ENCODE measurements around the gene IL7R. TPM values are rescaled to one million over a fixed set of nuclear protein-coding genes. Genes with fewer than 3 reads are reported as not detected.

IL7R gene
- total RNA-seq, 1 experiment from 2014 or later, result not detected

DNA sequence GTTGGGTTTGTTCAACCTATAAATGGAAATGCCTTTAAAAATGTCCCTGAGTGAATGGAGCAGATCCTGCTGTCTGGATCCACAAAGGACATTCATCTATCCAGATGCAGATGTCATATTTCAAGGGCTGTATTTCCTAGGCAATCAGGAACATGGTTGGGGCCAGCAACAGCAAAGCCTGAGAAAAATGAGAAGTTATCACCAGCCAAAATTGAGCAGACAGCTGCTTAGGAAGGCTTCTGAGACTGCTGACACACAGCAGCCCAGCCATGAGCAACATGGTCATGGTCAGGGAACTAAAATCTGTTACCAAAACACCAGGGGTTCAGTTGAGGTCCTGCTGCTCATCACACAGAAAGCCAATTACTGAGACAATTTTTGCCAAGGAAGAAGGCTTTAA, 9.2 kb upstream of the IL7R start:
- peaks cover 23% of the 10 kb centered on the region for H3K9me3 ChIP-seq
- TF ChIP-seq, protein P1, sequence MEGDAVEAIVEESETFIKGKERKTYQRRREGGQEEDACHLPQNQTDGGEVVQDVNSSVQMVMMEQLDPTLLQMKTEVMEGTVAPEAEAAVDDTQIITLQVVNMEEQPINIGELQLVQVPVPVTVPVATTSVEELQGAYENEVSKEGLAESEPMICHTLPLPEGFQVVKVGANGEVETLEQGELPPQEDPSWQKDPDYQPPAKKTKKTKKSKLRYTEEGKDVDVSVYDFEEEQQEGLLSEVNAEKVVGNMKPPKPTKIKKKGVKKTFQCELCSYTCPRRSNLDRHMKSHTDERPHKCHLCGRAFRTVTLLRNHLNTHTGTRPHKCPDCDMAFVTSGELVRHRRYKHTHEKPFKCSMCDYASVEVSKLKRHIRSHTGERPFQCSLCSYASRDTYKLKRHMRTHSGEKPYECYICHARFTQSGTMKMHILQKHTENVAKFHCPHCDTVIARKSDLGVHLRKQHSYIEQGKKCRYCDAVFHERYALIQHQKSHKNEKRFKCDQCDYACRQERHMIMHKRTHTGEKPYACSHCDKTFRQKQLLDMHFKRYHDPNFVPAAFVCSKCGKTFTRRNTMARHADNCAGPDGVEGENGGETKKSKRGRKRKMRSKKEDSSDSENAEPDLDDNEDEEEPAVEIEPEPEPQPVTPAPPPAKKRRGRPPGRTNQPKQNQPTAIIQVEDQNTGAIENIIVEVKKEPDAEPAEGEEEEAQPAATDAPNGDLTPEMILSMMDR (IDR thresholded peaks at IDR 0.05; ENCODE audit: insufficient read depth in 1 of 2, low read depth in 1 of 2, low read length in 1 of 2, severe bottlenecking in 1 of 2, unreplicated experiment in 1 of 2), result no peak
- no peaks in the 10 kb centered on the region for H3K27me3 ChIP-seq (replicated peaks; ENCODE audit: control insufficient read depth, insufficient read depth, low read length)
- intact Hi-C loops (cut with micrococcal nuclease; ENCODE audit: unreplicated experiment), result no loop called here
- ChIA-PET CTCF (no interaction called here), POLR2A (no interaction called here)
- DNase-seq, result no peak
- BruUV-seq (replicated peaks), result no TSS peak
- H3K4me1 Mint-ChIP-seq (ENCODE audit: low read depth, unreplicated experiment), result no peaks in the 10 kb centered on the region
- no peaks in the 10 kb centered on the region for H3K4me1 ChIP-seq
- H3K36me3 ChIP-seq (ENCODE audit: control insufficient read depth, insufficient read depth, low read length), result no peaks in the 10 kb centered on the region
- H3K36me3 Mint-ChIP-seq (ENCODE audit: insufficient read depth, unreplicated experiment), result no peaks in the 10 kb centered on the region
- H3K4me3 Mint-ChIP-seq (ENCODE audit: unreplicated experiment), result no peak overlapping the region
- peaks cover 19% of the 10 kb centered on the region for H3K9me3 Mint-ChIP-seq (ENCODE audit: unreplicated experiment)
- no peak overlapping the region for H3K27ac Mint-ChIP-seq (ENCODE audit: unreplicated experiment)
- H3K27me3 Mint-ChIP-seq (ENCODE audit: insufficient read depth, unreplicated experiment), result peaks cover 2% of the 10 kb centered on the region
- H3K4me3 ChIP-seq (ENCODE audit: low read depth, low read length), result no peak overlapping the region

DNA sequence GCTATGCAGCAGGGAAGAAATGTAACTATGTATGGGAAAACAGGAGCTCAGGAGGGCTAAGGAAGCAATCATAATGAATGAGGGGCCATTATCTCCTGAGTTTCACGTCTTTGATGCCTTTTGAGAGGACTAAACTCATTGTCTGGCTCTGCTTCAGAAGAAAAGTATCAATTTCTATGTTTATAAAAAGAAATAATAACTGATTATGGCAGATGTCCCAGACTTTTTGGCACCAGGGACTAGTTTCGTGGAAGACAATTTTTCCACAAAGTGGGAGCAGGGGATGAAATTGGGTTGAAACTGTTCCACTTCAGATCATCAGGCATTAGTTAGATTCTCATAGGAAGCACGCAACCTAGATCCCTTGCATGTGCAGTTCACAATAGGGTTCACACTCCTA, 8.7 kb upstream of the IL7R start:
- TF ChIP-seq, protein P1 (IDR thresholded peaks at IDR 0.05; ENCODE audit: insufficient read depth in 1 of 2, low read depth in 1 of 2, low read length in 1 of 2, severe bottlenecking in 1 of 2, unreplicated experiment in 1 of 2), result no peak
- Histone ChIP-seq H3K36me3 (ENCODE audit: control insufficient read depth, insufficient read depth, low read length) (no peaks in the 10 kb centered on the region), H3K27me3 (replicated peaks; ENCODE audit: control insufficient read depth, insufficient read depth, low read length) (no peaks in the 10 kb centered on the region), H3K4me1 (no peaks in the 10 kb centered on the region), H3K9me3 (peaks cover 20% of the 10 kb centered on the region), H3K4me3 (ENCODE audit: low read depth, low read length) (no peak overlapping the region)
- H3K27me3 Mint-ChIP-seq (ENCODE audit: insufficient read depth, unreplicated experiment), result peaks cover 2% of the 10 kb centered on the region
- H3K36me3 Mint-ChIP-seq (ENCODE audit: insufficient read depth, unreplicated experiment), result no peaks in the 10 kb centered on the region
- intact Hi-C loops (cut with micrococcal nuclease; ENCODE audit: unreplicated experiment), result no loop called here
- no peaks in the 10 kb centered on the region for H3K4me1 Mint-ChIP-seq (ENCODE audit: low read depth, unreplicated experiment)
- H3K4me3 Mint-ChIP-seq (ENCODE audit: unreplicated experiment), result no peak overlapping the region
- ChIA-PET CTCF (no interaction called here), POLR2A (no interaction called here)
- no TSS peak for BruUV-seq (replicated peaks)
- no peak for DNase-seq
- H3K27ac Mint-ChIP-seq (ENCODE audit: unreplicated experiment), result no peak overlapping the region
- peaks cover 16% of the 10 kb centered on the region for H3K9me3 Mint-ChIP-seq (ENCODE audit: unreplicated experiment)

DNA sequence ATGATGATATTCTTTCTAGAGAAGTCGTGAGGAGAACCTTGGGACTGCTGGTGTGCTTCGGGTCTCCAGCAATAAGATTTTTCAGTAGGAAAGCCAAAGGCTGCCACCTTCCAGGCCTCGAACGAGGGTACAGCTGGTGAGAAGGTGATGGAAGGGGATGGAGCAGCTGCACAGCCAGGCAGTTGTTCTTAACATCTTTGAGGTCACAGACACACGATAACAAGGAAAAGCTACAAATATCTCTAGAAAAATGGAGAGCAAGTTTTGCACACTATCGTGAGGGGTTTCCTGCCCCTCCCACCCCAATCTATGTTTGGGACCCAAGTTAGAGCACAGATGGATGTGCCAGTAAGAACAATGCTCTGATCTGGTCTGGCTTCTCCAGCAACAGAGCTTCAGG, 6.8 kb upstream of the IL7R start:
- ChIA-PET CTCF (no interaction called here), POLR2A (no interaction called here)
- H3K27ac Mint-ChIP-seq (ENCODE audit: unreplicated experiment), result no peak overlapping the region
- H3K4me3 Mint-ChIP-seq (ENCODE audit: unreplicated experiment), result no peak overlapping the region
- peaks cover 2% of the 10 kb centered on the region for H3K27me3 Mint-ChIP-seq (ENCODE audit: insufficient read depth, unreplicated experiment)
- no peaks in the 10 kb centered on the region for H3K36me3 ChIP-seq (ENCODE audit: control insufficient read depth, insufficient read depth, low read length)
- no peaks in the 10 kb centered on the region for H3K27me3 ChIP-seq (replicated peaks; ENCODE audit: control insufficient read depth, insufficient read depth, low read length)
- no peak for DNase-seq
- no peak overlapping the region for H3K4me3 ChIP-seq (ENCODE audit: low read depth, low read length)
- intact Hi-C loops (cut with micrococcal nuclease; ENCODE audit: unreplicated experiment), result no loop called here
- no peaks in the 10 kb centered on the region for H3K4me1 ChIP-seq
- peaks cover 11% of the 10 kb centered on the region; the same call in 1 of the 2 replicates for H3K9me3 ChIP-seq
- BruUV-seq (replicated peaks), result no TSS peak
- no peaks in the 10 kb centered on the region for H3K4me1 Mint-ChIP-seq (ENCODE audit: low read depth, unreplicated experiment)
- peaks cover 9% of the 10 kb centered on the region for H3K9me3 Mint-ChIP-seq (ENCODE audit: unreplicated experiment)
- no peaks in the 10 kb centered on the region for H3K36me3 Mint-ChIP-seq (ENCODE audit: insufficient read depth, unreplicated experiment)
- TF ChIP-seq, protein P1 (IDR thresholded peaks at IDR 0.05; ENCODE audit: insufficient read depth in 1 of 2, low read depth in 1 of 2, low read length in 1 of 2, severe bottlenecking in 1 of 2, unreplicated experiment in 1 of 2), result no peak

All from Caco-2 (cell line).